DMS 273 (cell line): Measurements from ENCODE around the gene NGB.
A peak's percentile ranks its signal among the peaks of the same experiment; 100 is the strongest.
"Not testable (repeated sequence)": the region's sequence is repeated elsewhere in the genome, so short reads cannot be mapped to it uniquely, and the experiment has no call there.

Experiments
- DNase-seq: peaks from one replicate; lab custom pipeline; 2025; ENCODE audit not compliant: unreplicated experiment; lab: John Stamatoyannopoulos, UW

Gene NGB

DNA sequence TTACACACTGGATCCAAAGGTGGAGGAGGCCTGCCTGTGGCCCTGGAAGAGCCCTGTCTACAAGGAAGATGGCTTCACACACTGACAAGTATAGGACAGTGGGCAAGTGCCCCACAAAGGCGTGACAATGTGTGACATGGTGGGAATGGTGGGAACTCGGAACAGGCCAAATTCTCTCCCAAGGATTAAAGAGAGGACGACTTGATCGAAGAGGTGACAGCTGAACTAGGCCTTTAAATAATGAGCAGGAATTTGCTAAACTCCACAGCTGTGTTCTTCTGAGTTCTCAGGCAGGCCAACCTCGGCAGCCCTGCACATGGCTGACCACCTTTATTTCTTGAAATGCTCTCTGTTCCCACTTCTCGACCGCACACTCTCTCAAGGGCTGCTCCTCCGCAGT lies 25.9 kb upstream of the NGB start:
- no peak for DNase-seq

DNA sequence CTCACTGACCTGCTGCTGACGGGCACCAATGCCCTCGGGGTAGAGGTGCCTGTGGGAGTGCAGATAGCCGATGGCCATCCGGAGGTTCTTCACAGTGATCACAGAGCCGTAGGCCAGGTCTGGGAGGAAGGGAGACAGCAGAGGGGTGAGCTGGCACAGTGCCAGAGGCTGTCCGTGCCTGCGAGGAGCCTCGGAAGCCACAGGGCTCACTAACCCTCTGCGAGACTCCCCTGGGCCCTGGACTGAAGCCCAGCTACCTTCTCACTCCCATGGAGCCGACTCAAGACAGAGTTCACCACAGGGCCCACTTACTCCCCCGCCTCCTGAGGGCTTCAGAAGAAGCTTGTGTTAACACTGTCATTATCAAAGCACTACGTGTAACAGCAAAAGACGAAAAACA lies 25.1 kb upstream of the NGB start:
- no peak for DNase-seq

DNA sequence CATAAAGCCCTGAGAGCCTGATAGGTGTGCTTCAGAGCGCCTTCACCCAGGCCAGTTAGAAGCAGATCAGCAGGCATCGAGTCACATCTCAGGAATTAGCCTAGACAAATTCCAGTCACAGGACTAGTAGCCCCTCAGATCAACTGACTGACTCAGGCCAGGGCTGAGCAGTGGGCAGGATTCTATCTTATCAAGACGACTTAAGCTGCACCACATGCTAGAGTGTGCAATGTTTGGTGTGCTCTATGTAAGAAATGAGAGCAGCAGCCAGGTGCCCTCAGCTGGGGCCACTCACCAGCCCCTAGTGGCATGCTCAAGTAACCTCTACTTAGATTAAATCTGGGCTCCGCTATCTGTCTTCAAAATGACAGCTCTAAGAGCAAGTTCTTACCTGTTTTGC lies 19.7 kb upstream of the NGB start:
- peak; percentile 34 for DNase-seq

DNA sequence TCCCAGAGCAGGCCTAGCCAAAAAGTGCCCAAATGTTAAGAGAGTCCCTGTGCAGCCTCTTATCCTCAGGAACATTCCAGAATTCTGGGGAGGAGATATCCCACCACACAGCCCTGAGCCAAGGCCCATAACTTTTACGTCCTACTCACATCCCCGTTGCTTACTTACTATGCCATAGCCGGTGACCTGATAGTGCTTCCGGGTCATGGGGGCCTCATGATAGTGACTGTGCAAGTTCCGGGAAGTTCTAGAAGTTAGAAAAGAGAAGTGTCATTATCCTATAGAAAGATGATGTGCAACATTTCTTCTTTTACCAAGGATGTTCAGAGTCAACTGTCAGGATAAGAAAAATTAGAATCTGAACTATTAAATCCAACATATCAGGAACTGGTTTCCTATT lies 15.6 kb upstream of the NGB start:
- DNase-seq = no peak

DNA sequence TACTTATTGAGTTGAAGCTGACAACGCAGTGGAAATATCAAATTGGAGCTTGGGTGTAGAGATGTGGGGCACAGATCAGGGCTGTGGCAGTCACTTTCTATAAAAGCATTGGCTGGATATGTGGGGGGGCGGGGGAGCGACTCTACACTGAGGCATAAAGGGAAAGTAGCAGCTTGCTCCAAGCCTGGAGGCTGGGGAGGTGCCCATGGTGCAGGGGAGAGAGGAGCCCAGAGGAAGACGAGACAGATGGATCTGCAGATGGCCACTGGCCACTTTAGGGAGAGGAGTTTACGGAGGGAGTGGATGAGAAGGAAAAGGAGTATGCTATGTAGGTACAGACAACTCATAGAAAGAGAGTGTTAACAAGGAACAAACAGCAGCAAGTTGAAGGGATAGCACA lies 13.5 kb upstream of the NGB start:
- peak; percentile 97 for DNase-seq

DNA sequence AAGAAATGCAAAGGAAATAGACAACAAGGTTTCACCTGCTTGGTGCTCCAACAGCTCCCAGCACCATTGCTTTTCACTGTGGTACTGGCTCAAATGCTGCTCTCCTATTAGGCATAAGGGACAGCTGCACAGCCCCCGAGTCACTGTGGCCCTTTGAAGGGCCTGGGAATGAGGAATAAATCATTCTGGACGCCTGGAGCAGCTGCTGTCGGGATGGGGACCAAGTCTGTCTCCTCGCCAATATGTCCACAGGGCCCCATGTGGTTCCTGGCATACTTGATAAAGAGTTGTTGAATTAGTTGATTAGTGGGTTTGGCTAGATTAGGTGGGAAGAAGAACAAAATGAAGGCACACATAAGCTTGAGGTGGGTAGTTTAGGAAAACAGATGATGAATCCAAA lies 13.1 kb upstream of the NGB start:
- DNase-seq = peak; percentile 84

DNA sequence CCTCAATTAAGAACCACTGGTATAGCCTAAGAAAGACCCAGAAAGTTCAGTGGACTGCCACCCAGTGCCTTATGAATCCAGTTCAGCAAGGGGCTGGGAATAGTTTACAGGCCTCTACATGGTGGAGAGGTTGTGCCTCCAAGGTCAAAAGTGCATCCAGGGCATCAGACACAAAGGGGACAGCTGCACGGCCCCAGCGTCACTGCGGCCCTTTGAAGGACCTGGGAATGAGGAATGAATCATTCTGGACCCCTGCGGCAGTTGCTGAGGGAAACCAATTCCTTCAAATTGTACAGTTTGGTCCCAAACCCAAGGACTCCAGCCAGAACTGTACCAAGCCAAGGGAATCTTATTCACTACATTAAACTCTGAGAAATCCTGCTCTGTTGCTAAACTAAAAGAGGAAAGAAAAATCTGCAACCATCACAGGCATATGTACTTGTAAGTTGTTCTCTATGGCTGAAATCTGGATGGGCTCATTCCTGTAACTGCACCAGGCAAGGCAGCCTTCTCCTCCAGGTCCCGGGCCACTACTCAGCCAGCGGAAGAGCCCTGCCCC lies 10.9 kb upstream of the NGB start:
- DNase-seq = no peak

DNA sequence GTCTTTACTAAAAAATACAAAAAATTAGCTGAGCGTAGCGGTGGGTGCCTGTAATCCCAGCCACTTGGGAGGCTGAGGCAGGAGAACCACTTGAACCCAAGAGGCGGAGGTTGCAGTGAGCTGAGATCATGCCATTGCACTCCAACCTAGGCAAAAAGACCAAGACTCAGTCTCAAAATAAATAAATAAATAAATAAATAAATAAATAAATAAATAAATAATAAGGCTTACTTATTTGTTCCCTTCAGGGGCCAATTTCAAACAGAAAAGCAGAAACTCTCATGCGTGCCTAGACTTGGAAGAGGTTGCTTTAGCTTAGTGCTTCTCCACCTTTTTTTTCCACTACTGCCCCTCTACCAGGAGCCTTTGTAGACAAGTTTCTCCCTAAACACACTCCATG lies 9.9 kb upstream of the NGB start:
- not testable (repeated sequence) for DNase-seq

DNA sequence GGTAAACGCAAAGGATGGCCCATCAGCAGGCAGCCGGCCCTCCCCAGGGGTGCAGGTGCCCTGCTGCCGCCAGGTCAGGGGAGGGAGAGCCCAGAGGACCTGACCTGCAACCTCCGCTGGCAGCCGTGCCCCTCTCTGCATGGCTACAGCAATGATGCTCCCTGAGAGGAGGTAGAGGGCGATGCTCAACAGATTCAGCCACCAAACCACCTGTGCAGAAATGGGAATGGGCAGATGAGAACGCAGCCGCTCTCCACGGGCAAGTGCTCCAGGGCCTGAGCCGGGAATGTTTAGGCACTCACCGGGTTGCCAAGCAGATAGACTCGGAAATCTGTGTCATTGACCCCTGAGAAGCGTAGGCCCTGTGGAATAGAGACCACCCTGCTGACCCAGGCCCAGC lies 8.7 kb upstream of the NGB start:
- no peak for DNase-seq

DNA sequence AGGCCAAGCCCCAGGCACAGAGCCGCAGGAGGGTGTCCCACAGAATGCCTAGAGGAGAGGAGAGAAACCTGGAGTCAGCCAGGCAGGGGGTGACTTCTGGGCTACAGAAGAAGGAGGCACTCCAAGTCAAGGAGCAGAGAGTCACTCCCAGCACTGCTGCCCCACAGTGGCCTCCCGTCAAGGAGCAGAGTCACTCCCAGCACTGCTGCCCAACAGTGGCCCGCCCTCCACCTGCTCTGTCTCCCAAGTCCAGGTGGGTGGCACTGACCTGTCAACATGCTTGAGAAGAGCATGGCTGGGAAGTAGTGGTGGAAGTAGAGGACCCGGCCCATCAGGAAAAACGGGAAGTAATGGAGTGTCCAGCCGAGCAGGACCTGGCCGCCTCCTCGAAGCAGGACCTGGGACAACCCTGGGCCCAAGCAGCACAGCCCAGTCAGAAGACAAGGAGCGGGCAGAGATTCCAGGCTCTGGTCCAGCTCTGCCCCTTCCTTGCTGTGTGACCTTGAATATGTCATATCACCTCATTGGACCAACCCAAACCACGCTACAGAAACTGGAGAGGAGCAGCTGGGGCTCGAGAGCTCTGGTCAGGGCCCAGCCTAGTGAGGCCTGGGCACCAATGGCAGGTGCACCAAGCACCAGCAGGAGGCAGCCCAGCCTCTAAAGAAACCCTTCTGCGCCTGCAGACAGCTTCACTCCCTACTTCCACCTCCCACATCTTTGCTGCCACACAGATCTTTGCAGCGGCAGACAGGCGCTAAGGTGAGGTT lies 7.6 kb upstream of the NGB start:
- DNase-seq = no peak

DNA sequence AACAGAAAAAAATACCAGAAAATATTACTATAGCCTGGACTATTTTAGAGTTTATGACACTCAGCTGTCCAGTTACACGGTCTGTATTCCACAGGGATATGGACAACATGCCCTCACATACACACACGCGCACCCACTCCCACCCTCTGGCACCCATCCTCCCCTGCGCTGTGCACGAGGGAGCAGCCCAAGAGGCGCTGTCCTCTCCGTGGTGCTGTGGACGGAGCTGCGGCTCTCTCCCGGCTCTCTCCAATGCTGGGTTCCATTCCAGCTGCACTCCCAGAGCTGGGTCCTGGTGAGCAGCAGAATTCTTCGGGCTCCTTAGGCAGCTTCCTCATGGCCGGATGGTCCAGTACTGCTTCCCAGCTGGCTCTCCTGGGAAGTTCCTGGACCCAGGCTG lies 6.0 kb upstream of the NGB start:
- DNase-seq = no peak

DNA sequence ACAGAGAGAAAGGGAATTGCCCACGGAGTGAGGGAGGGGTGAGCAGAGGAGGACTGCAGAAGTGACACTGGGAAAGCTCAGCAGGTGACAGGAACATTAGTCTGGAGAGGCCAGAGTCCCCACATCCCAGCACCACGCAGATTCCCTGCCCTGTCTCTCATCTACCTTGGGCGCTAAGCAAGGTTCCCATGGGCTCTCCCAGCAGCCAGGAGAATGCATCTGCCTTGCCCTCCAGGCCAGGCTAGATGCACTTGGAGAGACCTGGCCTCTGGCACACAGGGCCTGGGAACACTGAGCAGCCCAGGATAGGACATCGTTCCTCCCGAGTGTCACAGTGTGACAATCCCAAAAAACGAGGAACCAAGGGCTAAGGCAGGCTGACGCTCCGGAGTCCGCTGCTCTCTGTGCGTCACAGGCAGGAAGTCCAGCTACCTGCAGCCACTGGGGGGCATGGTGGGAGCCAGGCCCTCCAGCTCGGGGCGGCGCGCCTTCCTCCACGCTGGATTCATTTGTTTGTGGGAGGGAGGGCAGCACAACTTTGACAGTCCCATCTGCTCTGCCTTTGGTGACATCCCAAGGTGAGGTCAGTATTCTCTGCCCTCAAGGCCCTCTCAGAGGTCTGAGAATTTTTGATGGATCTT lies 5.4 kb upstream of the NGB start:
- no peak for DNase-seq

DNA sequence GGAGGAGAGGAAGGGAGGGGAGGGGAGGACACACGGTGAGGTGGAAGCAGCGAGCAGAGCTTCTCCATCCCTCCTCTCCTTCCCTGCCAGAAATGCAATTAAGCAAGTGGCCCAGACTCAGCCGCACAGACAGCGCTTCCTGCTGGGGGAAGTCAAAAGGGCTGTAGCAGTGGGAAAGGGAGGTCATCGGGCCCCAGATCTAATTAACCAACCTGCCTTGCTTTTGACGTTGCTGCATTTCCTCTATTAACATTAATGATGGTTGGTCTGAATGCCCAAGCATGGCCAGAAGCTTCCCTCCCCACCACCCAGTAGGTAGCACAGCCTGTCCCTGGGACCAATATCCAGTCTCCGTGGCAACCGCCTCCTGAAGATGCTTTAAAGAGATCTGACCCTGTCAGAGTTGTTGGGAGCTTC lies 4.6 kb upstream of the NGB start:
- peak; percentile 73 for DNase-seq

DNA sequence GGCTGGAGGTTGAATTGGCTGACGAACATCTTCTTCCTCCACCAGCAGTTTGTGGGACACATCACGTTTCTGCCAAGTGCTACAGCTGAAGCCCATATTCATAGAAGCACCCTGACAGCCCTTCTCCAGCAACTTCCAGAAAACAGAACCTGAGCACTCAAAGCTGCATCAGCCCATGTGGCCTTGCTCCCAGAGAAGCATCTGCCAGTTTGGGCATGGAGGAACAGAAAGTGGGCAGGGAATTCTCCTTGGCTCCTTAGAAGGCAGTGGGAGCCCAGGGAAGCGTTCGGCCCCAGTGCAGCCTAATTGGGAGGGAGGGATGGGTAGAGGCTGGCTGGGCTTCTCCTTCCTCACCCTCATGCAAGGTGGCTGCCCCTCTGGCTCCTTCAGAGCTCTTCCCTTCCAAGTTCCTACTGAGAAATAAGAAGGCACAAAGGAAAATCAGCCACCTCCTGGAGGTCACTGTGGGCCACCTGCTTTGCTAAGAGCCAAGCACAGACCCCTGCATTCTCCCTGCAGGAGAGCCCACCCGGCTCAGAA lies 4.1 kb upstream of the NGB start:
- peak; percentile 54 for DNase-seq

DNA sequence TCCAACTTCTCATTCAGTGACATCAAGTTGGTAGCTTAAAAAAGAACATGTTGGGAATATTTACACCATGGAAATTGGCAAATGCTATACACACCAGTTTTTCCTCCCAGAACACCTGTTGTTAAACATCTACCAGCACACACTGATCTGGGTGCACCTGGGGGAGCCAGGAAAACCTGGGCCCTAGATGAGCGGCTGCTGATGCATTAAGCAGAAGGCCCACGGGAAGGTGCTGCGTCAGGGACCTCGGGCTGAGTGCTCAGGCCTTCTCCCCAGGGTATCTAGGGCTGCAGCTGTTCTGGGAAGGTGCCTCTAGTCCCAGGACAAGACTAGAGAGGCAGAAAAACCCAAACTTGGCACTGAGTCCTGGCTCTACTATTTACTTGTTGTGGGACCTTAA lies 2.8 kb upstream of the NGB start:
- DNase-seq = no peak

DNA sequence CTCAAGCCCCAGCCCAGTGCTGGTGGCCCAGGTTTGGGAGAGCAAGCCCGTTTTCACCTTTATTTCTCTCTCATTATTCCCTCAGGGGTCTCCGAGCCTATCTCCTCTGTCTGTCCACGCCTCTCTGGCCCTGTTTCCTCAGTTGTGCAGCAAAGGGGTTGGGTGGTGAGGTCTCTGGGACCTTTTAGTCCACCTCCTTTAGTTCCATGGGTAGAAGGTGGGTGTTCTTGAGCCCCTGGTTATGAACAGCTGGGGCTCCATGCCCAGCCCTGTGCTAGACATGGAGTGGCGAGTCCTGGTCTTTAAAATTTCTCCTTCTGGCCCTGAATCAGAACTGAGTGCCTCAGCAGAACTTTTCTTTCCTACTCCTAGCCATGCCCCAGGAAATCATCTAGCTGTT lies 1.3 kb upstream of the NGB start:
- DNase-seq = no peak

DNA sequence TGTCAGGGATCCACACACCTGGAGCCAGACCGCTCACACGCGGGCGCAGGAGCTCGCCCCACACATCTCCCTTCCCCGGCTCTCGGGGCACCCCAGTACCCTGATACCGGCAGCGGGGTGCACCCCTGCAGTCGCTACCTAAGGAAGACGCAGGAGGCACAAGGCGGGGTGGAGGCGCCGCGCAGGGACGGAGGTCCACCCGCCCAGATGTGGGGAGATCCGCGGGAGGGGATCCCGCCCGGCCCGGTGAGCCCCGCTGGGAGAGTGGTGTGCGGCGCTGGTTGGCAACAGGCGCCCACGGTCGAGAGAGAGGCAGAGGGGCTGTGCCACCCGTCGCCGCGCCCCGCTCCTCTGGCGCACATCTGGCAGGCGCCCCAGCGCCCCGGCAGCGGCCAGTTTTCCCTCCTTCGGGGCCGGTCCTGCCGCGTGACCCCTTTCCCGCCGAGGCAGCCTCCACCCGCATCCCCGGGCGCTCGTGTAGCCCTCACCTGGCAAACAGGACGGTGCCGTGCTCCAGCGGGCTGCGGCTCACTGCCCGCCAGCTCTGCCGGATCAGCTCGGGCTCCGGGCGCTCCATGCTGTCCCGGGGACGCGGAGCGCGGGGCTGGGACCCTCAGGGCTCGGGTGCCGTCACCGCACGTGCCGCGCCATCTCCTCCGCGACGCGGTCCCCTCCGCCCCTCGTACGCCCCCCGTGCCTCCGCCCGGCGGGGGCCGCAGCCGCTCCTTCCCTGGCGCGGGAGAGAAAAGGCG lies 469 bp downstream of the NGB start:
- DNase-seq = peak; percentile 63

DNA sequence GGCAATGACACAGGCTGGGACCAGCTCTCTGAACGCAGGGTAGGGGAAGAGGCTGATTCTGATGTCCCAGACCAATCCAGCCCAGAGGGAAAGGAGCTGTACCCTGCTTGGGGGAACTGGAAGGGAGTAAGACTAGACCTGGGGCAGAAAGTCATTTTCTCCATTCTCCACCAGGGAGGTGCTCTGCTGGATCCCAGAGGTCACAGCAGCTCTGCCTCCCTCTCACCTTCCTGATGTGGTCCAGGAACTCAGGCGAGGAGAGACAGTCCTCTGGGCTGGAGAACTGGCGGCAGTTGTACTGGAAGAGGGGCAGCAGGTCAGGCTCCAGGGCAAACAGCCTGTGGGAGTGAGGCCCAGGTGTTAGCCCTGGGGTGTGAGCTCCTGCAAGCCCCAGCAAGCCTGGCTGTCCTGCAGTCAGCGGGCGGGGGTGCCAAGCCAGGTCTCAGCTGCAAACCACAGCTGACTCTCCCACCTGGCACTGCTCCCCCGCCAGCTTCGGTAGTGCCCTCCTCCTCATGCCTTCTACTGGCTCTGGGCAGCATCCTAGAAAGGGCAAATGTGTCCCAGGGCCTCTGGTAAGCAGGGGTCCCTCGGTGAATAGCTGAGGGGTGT lies 1.9 kb downstream of the NGB start:
- DNase-seq = peak; percentile 96

DNA sequence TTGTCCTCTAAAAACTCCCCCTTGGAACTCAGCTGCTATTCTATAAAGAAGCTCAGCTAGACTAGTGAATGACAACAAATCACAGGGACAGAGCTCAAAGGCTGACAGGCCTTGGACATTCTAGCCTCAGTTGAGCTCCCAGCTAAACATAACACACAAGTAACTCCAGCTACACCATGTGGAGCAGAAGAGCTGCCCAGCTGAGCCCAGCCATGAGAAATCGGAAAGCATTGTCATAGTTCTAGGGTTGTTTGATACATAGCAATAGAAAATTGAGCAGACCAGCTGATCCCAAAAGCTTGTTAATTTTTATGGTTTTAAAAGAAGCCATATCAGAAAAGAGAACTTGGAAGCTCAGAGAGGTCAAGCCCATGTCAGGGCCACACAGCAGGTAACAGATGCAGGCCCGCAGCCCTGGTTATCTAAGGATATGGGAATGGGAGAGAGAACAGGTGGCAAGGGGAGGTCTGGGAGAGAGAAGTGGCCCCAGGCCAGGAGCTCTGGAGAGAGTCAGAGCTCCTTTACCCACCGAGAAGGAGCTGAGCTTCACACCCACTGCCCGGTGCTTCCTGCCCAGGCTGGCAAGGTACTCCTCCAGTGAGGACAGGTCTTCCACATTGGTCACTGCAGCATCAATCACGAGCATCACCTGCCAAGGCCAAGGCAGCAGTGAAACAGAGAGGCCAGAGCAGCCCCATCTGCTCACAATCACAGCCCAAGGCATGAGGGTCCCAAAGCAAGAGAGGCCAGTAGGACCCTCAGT lies 2.9 kb downstream of the NGB start:
- DNase-seq = peak; percentile 83

DNA sequence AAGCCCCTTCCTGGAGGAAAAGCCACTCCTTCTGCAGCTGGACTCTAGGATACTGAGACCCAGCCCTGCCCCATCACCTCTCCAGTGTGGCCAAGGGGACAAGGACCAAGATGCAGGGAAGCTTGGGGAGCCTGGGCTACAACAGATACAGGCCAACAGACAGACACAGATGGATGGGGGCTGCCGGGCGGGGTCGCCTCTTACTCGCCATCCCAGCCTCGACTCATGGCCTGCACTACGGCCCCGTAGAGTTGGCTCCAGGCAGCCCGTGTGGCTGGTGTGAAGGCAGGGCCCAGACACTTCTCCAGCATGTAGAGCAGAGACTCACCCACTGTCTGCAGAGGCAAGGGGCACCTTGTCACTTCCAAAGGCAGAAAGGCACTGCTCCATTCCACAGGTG lies 4.7 kb downstream of the NGB start:
- DNase-seq = no peak
